Panc1 (cell line): ENCODE results near the gene MAN1A1.

Experiments
- CTCF ChIP-seq: fragments of 450-650 bp; IDR thresholded peaks from 2 replicates; pipeline ENCODE4 v1.5.1; 2017; ENCODE audit warnings: mild to moderate bottlenecking
- POLR2AphosphoS5 ChIP-seq: IDR thresholded peaks from 2 replicates; pipeline ENCODE4 v1.6.1; 2012; ENCODE audit warnings: mild to moderate bottlenecking, low read depth, low read length, moderate library complexity
- TCF7L2 ChIP-seq: IDR thresholded peaks from 2 replicates; pipeline ENCODE4 v1.6.1; 2011; ENCODE audit warnings: mild to moderate bottlenecking, low read depth, low read length, inconsistent platforms
- TF ChIP-seq, protein P1 (sequence below), 2 experiments: IDR thresholded peaks; 2 replicates each; pipeline ENCODE4 v1.6.1; 2011 to 2012; ENCODE audit warnings: low read depth in 2 of 2, control low read depth in 1 of 2, low read length in 1 of 2, mild to moderate bottlenecking in 1 of 2, moderate library complexity in 1 of 2; ENCODE audit not compliant: insufficient read depth in 1 of 2

DNA sequence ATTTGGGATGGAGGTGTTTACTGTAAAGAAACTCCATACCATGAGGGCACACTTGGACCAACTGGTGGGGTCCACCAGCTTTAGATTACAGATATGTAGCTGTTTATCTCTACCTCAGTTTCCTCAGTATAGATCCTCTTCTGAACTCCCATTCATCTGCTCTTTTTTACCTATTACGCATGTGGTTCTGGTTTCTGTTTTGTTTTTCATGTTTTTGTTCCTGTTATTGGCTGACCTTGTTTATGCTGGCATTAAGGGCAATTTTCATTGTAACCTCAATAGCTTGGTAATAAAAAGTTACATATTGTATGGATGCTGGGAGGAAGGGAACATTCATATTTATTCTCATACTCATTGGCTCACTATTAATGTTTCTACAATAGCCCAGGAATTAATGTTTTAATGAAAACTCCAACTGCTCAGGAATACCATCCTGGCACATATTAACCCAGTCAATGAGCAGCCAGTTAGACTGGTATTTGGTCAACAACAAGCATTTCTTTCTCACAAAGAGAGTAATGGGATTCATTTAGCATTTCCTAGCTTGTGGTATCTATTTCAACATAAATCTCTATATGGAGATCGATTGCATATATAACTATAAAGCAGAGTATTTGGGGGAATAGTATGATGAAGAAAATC lies 187.3 kb downstream of the MAN1A1 start:
- no peak for TF ChIP-seq CTCF
- TF ChIP-seq, protein P1, sequence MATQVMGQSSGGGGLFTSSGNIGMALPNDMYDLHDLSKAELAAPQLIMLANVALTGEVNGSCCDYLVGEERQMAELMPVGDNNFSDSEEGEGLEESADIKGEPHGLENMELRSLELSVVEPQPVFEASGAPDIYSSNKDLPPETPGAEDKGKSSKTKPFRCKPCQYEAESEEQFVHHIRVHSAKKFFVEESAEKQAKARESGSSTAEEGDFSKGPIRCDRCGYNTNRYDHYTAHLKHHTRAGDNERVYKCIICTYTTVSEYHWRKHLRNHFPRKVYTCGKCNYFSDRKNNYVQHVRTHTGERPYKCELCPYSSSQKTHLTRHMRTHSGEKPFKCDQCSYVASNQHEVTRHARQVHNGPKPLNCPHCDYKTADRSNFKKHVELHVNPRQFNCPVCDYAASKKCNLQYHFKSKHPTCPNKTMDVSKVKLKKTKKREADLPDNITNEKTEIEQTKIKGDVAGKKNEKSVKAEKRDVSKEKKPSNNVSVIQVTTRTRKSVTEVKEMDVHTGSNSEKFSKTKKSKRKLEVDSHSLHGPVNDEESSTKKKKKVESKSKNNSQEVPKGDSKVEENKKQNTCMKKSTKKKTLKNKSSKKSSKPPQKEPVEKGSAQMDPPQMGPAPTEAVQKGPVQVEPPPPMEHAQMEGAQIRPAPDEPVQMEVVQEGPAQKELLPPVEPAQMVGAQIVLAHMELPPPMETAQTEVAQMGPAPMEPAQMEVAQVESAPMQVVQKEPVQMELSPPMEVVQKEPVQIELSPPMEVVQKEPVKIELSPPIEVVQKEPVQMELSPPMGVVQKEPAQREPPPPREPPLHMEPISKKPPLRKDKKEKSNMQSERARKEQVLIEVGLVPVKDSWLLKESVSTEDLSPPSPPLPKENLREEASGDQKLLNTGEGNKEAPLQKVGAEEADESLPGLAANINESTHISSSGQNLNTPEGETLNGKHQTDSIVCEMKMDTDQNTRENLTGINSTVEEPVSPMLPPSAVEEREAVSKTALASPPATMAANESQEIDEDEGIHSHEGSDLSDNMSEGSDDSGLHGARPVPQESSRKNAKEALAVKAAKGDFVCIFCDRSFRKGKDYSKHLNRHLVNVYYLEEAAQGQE (IDR thresholded peaks at IDR 0.05; ENCODE audit: insufficient read depth in 1 of 2, low read depth in 2 of 2, low read length in 1 of 2): no peak
- TF ChIP-seq POLR2AphosphoS5: no peak
- no peak for TF ChIP-seq TCF7L2
